Suppressor macrophage treated with lipopolysaccharide for 4 hours (primary cell): ENCODE results near the gene TEX22.

Experiments used
- DNase-seq: peaks from one replicate; pipeline ENCODE4 v3.0.0-alpha.2; 2020

The TEX22 gene

DNA sequence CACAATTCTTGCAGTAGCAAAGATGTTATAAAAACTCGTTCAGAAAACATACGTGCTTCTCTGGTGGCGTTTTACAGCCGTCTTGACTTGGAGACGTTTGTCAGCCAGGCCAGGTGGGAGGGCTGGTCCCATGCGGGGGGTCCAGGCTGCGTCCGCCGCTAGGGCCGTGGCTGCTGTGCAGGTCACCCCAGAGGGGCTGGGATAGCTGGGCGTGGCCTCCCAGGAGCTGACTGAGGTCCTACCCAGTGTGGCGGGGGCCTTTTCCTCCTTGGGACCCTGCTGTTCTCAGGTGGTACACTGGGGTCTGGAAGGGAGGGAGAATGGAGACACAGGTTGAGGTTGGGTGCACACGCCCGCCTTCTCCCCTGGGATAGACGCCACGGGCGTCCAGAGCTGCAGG, 46.5 kb downstream of the TEX22 start:
- no peak for DNase-seq

DNA sequence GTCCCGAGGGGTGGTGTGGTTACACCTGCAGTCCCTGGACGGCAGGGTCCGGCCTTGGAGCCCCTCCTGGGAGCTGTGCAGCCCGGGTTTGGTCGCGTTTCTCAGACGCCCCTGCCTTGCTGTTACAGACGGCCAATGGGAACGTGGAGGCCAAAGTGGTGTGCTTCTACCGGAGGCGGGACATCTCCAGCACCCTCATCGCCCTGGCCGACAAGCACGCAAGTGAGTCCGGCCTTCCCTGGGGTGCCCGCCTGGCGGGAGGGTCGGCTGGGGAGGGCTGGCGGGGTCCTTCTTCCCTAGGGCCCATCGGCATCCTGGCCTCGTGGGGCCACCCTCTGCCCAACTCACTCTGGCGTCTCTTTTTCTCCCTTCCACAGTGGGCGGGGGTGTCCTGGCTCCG, 47.0 kb downstream of the TEX22 start:
- no peak for DNase-seq

DNA sequence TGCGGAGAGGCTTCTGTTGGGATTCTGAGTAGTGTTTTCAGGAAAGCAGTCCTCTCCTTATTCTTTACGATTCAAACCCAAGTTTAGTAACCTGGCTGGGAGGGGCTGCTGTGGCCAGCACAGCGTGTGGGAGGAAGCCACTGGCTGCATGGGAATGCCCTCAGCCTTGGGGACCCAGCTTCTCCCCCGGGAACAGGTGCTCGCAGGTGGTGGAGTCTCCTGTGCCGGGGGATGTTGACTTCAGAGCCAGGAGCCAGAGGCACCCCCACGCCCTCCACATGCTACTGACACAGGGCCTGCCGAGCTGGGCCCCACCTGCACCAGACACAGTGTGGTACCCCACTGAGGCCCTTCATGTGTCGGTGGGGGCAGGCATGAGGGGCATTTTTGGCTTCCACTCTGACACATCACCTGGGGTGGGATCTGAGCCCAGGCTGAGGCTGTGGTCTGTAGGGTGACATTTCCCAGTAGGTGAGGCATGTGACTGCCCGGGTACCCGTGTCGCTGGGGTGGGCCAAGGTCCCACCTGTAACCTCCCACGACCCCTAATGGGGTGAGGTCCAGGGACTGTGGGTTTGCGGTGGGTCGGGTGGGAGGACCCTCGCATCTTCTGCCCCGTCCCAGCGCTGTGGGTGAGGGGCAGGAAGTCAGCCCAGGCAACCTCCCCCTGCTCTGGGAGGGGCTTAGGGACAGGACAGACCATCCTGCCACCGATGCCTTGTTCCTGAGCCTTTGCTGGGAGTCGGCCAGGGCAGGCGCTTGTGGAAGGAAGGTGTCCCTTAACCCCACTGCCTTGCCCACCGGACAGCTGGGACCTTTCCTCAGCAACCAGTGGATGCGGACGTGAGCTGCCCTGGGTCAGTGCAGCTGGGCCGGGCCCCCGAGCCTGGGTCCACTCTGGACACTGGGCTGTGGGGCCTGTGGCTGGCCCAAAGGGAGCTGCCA, 47.8 kb downstream of the TEX22 start:
- DNase-seq = no peak

DNA sequence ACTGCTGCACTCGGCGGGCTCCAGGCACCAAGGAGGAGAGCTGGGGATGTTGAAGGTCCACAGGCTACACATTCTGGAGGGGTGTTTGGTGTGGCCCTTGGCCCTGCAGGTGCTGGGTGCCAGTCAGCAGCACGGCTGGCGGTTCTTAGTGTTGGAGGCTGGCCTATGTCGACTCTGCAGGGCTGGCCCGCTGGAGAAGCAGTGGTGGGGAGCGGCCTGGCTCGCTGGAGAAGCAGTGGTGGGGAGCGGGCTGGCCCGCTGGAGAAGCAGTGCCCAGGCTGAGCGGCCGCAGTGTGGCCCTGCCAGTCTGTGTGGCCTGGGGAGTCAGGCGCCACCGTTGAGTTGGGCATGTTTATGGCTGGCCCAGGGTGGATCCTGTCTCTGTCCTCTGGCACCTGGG, 48.6 kb downstream of the TEX22 start:
- DNase-seq = no peak

DNA sequence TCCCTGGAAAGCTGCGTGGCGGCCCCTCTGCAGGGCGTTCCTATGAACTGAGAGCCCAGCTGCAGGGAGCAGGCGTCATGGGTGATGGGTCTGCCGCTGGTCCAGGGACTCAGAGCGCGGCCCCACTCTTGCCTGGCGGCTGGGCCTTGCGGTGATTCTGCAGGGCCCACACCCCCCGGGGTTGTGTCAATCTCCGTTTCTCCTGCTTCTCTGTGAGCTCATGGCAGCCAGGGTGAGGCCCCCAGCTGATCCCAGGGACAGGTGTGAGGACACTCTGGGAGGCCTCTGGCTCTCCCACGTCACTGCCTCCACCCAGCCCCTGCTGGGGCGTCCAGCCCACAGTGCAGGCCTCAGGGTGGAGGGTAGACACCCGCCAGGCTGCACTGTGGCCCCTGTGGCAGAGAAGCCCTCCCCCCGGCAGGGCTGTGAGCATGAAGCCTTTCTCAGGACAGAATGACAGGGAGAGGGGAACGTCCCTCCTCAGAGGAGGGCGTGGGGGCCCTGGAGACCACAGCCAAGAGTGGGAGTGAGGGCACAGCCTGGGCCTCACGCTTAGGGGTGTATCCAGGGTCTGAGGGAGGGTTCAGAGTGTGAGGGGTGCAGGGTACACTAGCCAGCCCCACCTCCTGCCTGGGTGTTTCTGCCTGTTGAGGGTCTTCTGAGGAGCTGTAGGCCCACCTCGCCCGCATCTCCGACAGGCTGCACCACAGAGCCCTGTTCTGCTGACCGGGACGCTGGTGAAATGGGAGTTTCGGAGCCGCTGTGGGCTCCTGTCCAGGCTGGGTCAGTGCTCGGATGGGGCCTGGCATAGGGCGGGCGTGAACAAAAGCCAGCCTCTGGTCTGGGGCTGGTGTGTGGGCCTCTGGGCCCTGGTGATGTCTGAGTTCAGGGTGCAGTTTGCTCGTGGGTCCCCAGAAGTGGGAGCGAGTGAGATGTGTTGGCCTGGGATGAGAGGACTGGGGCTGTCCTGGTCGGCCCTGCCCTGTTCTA, 49.6 kb downstream of the TEX22 start:
- no peak for DNase-seq

DNA sequence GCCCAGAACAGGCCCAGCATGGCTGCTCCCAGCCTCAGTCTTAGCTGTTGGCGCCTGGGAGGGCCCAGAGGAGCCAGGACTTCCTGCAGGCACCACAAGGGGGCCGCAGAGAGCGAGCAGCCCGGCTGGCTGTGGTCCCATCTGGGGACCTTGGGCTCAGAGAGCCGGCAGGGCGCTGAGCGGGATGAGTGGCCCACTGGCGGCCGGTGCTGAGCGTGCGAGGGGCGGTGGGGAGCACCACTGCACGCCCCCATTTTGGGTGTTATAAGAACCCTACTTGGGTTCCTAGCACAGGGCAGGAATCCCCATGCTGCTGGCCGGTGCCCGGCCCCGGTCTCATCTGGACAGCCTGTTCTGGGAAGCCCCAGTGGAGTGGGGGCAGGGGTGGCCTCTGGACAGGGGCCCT, 50.4 kb downstream of the TEX22 start:
- DNase-seq = peak; percentile 57

DNA sequence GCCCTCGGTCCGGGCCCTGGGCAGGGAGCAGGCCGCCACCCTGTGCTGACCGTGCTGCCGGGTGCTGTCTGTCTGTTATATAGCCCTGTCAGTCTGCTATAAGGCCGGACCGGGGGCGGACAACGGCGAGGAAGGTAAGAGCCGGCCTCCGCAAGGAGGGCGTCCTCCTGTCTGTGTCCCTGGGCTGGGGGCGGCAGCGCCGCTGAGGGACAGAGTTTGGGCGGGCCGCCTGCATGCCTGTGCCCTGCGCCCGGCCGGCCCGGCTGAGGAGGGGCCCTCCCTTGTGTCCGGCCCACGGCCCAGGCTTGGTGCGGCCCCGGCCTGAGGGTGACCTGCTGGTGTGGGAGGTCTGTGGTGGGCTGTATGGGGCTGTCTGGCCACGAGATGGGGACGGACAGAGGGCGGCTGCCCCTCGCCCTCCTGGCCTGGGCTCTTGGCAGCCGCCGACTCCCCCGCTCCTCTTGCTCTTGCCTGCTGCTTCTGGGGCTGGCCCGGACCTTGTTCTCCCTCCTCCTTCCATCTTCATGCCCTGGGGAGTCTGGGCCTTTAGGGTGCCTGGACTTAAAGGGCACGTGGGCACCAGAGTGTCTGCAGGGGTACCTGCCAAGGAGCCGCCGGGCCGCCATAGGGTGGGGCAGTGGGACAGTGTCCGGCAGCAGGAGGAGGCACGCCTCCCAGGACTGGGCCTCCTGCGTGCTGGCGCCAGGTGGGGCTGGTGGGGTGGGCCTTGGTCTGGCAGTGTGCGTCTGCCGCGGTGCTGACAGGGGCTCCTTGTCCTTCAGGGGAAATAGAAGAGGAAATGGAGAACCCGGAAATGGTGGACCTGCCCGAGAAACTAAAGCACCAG, 51.2 kb downstream of the TEX22 start:
- no peak for DNase-seq

DNA sequence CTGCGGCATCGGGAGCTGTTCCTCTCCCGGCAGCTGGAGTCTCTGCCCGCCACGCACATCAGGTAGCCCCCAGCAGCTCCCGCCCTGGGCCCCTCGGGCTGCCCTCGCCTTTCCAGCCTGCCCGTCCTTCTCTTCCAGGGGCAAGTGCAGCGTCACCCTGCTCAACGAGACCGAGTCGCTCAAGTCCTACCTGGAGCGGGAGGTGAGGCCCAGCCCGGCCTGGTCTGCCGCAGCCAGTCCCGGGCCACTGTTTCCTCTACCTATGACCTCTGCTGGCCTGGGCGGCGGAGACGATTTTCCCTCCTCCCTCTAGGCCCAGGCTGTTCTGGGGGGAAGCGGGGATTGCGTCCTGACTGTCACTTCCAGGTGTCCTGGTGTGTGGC, 51.8 kb downstream of the TEX22 start:
- DNase-seq = no peak

DNA sequence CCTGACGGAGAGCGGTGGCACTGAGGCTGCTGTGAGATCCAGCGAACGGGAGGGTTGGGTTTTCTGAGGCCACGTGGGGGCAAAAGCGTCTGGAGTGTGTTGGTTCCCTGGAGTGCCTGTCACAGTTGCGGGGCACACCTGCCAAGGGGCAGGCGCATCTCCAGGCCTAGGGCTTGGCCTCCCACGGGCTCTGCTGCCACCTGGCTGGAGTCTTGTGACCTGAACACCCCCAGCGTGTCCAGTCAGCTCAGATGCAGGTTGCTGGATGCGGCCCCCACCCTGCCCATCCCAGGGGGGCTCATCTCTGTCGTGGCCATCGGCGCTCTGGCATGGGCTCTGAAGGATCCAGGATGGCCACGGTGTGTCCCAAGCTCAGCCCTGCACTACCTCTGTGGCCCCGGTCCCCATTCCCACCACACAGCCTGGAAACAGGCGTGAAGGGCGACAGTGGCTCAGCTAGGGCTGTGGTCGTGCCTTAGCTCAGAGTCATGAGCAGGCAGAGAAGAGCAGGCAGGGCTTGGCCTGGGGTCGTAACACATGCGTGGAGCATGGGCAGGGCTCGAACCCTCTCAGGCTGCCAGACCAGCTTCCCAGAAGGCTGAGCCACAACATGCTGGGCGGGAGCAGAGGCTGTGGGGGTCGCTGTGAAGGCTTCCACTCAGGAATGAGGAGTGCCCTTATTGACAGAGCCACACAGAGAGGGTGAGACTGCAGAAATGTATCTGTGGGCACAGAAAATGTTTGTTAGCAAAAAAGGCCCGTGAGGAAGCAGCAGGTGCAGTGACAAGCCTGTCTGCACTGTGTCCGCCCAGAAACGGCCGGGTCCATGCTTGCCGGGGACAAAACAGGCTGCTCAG, 52.8 kb downstream of the TEX22 start:
- no peak for DNase-seq

DNA sequence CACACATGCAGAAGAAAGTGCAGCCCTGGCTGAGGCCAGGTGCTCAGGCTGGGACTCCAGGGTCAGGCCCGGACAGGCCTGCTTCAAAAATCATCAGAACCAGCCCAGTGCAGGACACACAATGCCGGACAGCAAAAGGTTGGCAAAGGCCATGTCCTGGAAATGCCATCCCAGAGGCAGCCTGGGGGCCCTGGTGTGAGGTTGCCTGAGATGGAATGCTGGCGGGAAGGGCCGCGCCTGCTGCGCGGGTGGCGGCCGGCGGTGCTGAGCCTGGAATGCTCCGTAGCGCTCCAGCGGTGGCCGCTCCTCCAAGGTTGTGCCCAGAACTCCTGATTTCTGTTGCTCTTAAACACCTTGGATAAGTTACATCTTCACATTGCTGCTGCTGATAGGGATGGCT, 54.6 kb downstream of the TEX22 start:
- DNase-seq = no peak

DNA sequence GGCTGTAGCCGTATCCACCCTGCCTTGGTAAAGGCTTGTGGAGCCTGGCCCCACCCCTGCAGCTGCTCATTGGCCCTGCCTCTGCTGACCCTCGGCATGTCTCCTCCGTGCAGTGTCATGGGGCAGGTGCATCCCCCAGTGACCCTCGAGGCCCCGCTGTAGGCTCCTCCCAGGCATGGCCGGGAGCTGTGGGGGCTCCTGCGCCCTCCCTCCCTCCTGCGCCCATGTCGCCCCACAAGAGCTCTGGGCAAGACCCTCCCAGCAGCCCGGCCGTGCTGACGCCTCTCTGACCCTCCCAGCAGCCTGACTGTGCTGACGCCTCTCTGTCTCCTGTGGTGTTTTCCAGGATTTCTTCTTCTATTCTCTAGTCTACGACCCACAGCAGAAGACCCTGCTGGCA, 55.5 kb downstream of the TEX22 start:
- DNase-seq = no peak

DNA sequence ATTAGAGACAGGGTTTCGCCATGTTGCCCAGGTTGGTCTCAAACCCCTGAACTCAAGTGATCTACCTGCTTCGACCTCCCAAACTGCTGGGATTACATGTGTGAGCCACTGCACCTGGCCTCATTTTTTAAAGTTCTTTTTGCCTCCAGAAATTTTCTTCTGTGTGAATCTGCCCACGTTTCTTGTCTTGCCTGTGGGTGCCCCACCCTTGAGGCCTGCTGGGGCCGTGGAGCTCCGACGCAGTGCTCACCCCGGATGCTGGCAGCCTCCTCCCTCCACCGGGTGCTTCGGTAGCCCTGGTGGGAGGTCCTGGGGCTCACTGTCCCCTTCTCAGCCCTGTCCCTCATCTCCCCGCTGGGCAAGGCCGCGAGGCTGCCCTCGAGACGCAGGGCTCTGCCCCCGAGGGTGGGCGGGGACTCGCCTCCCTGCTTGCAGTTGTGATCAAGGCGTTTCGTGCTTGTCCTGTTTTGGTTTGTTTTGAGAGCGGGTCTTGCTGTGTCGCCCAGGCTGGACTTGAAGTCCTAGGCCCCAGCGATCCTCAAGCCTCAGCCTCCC, 56.8 kb downstream of the TEX22 start:
- DNase-seq = no peak

DNA sequence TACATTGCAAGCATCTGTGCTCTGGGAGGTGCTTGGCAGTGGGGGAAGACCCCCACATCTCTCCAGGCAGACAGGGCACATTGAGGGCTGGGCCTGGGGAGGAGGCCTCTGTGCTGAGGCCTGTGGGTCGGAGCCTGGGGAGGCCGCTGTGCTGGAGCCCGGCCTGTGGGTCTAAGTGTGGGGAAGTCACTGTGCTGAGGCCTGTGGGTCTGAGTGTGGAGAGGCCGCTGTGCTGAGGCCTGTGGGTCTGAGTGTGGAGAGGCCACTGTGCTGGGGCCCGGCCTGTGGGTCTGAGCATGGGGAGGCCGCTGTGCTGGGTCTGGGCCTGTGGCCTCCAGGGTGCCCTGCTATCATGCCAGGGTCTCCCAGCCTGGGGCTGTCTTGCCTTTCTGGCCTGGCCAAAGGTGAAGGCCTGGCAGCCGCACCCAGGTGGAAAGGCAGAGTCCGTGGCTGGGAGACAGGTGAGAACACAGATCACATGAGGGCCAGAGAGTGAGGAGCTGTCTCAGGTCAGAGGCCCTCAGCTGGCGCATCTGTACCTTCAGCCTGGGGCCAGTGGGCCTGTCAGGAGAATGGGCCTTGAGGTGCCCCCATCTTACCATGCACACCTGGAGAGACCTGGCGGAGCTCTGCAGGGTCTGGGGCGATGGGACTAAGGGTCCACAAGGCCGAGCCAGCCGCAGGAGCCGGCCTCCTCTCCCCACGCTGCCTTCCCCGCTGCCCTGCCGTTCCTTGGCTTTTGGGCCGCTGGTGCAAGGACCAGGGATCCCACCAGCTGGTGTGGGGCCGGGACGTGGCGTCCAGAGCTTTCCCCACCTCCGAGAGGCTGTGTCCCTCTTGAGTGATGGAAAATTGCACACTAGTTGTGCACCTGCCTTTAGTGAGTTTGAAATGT, 57.7 kb downstream of the TEX22 start:
- DNase-seq = no peak

DNA sequence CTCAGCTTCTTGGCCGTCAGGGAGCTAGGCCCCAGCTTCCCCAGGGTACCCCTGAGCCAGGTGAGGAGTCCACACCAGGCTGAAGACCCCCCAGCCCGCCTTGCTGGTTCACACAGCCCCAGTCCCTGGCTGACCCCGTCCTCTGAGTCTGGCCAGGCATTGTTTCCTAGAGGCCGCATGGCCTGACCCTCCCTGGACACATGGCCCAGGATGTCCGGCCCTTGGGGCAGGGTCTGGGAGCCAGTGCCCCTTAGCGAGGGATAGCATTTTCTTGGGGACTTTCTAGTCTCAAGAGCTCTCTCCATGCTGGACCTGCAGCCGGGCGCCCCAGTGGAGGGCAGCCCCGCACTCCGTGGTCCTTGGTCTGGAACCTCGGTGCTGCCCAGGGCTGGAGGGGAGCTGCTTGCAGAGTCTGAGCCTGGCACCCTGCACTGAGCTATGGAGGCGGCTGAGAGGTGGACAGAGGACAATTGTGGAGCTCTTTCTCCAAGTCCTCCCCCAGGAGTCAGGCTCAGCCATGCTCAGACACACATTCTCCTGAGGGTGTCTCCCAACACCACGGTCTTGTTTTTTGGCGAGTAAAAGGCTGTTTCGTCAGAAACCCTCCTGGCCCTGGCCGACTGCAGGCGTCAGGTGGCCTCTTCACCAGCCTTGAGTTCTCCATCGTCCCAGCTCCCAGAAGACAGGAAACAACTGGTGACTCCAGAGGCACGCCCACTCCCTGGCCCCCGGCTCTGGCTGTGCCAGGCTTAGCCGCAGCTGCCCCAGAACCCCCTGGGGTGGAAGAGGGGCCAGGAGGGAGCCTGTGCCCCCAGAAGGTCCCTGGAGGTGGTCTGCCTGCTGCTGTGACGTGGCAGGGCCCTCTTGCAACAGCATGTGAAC, 58.6 kb downstream of the TEX22 start:
- no peak for DNase-seq

DNA sequence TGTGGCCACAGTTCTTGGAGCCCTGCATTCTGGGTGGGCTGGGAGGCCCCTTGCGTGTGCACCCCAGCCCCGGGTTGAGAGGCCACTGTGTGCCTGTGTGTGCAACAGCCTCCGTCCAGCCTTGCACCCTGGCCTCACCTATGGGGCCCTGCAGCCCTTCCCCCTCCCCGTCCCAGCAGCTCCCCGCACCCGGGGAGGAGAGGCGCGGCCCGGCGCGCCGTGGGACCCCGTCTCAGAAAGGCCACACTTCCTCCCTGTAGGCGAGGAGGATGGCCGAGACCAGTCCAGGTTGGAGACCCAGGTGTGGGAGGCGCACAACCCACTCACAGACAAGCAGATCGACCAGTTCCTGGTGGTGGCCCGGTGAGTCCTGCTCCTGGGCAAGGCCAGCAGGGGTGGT, 59.7 kb downstream of the TEX22 start:
- no peak for DNase-seq

DNA sequence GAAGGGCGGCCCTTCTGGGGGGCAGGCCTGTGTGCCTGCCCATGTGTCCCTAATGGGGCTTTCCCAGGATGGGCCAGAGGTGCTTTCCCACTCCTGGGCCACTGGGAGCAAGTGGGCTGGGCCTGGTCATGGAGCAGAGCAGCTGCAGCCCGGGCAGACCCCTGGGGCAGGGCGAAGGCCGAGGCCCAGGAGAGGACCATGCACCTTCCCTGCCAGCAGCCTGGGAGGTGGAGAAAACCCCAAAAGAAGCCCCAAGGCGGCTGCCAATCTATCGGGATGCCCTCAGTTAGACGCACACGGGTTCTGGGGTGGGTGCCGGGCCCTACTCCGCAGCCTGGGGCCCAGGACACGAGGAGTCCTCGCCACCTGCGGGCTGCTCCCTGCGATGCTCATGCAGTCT, 60.2 kb downstream of the TEX22 start:
- DNase-seq = no peak

DNA sequence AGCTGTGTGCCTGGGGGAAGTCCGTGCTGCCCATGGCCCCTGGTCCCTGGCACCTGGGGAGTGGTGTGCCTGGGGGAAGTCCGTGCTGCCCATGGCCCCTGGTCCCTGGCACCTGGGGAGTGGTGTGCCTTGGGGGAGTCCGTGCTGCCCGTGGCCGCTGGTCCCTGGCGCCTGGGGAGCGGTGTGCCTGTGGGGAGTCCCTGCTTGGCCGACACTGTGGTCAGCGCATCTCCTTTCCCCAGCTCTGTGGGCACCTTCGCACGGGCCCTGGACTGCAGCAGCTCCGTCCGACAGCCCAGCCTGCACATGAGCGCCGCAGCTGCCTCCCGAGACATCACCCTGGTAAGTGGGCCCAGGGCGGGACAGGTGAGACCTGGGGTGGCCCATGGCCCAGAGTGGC, 61.8 kb downstream of the TEX22 start:
- no peak for DNase-seq

DNA sequence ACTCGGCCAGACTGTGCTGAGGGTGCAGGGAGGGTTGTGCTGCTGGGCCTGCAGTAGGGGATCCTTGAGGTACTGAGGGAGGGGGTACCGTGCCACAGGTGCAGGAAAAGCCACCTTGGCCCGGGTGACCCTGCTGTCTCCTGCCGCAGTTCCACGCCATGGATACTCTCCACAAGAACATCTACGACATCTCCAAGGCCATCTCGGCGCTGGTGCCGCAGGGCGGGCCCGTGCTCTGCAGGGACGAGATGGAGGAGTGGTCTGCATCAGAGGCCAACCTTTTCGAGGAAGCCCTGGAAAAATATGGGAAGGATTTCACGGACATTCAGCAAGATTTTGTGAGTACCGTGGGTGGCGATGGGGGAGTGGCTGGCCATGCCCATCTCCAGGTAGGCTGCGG, 62.3 kb downstream of the TEX22 start:
- no peak for DNase-seq

DNA sequence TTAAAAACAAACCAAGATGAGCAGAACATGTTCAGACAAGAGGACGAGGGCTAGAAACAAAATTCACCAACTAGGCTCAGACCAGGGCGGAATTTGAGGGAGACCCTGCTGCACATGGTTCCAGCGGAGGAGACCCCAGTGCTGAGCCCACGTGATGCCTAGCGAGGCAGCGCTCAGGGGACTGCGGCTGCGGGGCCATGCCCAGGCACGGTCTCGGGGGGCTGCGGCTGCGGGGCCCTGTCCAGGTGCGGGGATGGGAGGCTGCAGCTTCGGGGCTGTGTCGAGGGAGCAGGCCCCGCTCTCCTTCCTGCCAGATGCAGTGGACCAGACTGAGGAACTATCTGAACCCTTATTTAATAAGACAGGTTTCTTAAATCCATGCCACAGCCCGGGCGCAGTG, 63.6 kb downstream of the TEX22 start:
- DNase-seq = no peak
